GM19328 (cell line): ENCODE data around the gene TSPAN12.
"Not testable (repeated sequence)": the region's sequence is repeated elsewhere in the genome, so short reads cannot be mapped to it uniquely, and the experiment has no call there.

Experiments used
- ATAC-seq: cut with Tn5 transposase; IDR thresholded peaks from one replicate; pipeline ENCODE4 v1.9.1; 2021; ENCODE audit warnings: mild to moderate bottlenecking, moderate library complexity; ENCODE audit not compliant: unreplicated experiment

Gene TSPAN12

GRCh38 chr7:120807390-120807789 lies 50.6 kb downstream of the TSPAN12 start:
- ATAC-seq = no peak

DNA sequence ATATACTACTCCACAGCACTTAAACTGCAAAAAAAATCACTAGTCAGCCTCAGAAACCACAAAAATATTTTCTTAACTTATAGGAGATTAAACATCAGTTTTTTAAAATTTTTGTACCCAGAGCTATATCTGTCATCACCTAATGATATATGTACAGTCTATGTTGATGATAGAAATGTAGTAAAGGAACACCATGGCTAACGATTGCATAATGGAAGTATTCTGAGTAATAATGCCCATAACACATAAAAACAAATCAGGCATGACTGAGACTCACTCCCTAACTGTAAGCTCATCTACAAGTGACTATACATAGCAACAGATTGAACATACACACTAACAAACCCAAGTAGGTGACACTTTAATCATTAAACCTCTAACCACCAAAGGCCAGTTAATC lies 51.3 kb downstream of the TSPAN12 start:
- no peak for ATAC-seq

DNA sequence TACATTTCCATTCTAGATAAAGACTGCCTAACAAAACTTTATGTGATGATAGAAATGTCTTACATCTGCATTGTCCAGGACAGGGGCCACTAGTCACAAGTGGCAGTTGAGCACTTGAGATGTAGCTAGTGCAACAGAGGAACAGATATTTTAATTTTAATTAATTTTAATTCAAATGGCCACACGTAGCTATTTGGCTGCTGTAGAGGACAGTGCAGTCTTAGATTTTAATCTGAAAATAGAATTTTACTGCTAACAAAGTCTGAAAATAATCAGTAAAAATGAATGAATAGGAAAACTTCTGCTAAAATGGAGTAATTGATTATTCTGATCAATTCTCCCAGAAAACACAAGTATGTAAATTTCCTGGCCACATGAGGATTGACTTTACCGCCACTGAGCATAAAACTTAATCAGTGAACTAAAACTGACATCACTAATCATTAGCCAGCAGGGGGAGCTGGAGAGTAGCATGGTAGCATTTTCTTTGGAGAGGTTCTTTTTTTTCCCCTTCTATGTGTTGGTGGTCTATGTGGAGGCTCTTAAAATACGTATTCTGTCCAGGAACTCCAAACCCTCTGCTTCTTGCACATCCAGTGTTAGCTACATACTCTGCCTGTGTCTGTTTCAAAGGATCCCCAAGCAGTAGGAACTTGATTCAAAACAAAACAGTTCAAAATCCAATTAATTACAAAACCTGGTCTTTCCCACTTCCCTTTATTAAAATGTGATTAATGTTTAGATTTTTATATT lies 52.1 kb downstream of the TSPAN12 start:
- no peak for ATAC-seq

DNA sequence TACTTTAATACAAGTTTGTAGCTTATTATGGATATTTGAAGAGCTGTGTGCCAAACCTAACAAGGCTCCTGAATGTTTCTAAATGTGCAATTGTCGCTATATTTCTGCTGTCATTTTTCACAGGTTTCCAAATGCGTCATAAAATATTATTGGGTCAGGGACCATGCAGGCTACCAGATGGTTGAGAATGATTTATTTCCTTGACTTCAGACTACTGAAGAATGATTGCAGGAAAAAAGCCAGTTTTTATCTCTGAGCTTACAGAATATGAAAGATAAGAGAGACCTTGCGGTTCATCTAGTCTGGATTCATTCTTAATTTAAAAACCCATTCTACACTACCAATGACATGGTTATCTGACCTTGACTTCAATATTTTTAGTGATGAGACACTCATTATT lies 55.2 kb downstream of the TSPAN12 start:
- no peak for ATAC-seq

DNA sequence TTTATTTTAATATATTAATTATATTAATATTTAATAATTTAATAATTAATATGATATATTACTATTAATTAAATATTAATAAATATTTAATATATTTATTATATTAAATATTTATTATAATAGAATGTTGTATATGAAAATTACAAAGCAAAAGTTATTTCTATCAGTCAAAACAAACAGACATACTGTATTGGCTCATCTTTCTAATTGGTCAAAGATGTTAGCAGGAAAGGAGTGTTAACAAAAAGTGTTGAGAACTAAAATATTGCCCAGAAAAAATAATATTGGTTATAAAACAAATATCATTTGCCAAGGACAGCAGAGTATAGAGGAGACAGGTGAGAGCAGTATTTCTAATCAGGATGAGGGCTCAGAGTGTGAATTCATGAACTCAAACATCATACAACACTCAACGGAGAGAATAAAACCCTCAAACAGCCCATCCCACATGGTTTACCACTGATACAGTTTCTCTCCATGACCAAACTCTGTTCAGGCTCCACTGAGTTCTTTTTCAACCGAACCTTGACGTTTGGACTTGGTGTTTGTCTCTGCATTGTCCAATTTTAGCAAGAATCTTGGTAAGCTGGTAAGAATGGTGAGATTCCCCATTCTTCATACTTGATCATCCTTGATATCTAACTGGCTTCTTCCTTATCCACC lies 58.0 kb downstream of the TSPAN12 start:
- no peak for ATAC-seq

GRCh38 chr7:120799147-120799546 lies 58.8 kb downstream of the TSPAN12 start:
- ATAC-seq = no peak

DNA sequence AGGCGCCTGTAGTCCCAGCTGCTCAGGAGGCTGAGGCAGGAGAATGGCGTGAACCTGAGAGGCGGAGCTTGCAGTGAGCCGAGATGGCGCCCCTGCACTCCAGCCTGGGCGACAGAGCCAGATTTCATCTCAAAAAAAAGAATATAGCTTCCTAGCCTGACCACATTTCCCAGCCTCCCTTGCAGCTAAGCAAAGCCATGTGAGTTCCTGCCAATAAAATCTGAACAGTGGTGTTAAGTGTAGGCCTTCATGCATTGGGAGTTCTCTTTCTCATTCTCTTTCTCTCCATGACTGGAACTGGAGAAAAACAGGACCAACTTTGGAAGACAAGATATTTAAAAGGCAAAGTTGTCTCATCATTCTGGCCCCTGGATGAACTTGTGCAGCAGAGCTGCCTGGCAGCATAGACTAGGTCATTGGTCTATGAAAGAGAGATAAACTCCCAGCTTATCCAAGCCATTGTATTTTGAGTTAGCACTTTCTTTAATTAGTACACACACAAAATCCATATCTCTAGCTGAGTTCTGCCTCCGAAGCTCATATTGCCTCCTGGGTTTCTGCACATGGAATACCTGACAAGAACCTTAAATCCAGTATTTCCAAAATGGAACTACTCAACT lies 60.8 kb downstream of the TSPAN12 start:
- no peak for ATAC-seq

GRCh38 chr7:120794106-120794729 lies 63.7 kb downstream of the TSPAN12 start:
- no peak for ATAC-seq

- no peak for ATAC-seq
Observed at GRCh38 chr7:120793213-120793936, 64.6 kb downstream of the TSPAN12 start.

DNA sequence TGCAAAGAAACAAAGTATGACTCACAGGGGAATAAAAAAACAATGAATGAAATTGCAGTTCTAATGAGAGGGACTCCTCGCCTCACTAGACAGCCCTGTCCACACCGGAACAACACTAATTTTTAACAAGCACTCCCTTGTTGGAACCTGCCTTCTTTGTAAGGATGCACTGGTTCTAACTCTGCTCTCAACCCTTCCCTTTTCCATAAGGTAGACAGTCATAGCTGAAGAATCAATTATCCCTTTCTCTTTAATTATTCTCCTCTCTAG lies 65.1 kb downstream of the TSPAN12 start:
- ATAC-seq = no peak

- ATAC-seq = peak; percentile 92
Observed at GRCh38 chr7:120792091-120792860, 65.7 kb downstream of the TSPAN12 start.

- no peak for ATAC-seq
Observed at GRCh38 chr7:120785095-120785494, 72.8 kb downstream of the TSPAN12 start.

GRCh38 chr7:120783721-120784120 lies 74.2 kb downstream of the TSPAN12 start:
- no peak for ATAC-seq

DNA sequence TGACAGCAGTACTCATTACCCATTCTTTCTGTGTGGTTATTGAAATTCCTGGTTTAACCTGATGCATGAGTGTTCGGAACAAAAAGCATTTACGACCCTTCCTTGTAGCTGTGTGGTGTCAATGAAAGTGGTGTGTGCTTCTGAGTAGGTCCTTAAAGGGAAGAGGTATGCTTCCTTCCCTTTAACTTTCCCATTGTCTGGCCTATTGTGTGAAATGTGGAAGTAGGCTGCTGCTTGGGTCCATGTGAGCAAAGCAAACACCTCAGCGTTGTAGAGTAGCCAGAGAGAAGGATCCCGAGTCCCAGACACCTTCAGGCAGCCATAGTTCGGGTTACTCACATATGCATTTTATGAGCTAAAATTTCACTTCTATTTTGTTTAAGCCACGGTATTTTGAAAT lies 74.7 kb downstream of the TSPAN12 start:
- no peak for ATAC-seq

GRCh38 chr7:120781924-120782323 lies 76.0 kb downstream of the TSPAN12 start:
- not testable (repeated sequence) for ATAC-seq

- no peak for ATAC-seq
Observed at GRCh38 chr7:120780938-120781337, 77.0 kb downstream of the TSPAN12 start.

DNA sequence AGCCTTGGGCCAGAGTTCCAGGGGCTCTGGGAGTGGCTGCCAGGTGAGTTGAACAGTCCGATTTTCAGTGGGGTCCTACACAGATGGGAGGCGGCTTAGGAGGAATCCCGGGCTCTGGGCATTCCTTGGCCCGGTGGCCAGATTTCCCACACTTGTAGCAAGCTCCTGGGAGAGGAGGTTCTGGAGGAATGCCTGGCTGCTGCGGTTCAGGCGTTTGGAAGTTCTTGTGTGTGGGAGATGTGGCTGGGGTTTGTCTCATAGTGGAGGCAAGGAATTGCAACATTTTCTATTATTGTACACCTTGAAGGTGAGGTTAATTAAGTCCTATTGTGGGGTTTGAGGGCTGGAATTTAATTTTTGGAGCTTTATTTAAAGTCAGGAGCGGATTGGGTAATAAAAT lies 77.5 kb downstream of the TSPAN12 start:
- not testable (repeated sequence) for ATAC-seq

DNA sequence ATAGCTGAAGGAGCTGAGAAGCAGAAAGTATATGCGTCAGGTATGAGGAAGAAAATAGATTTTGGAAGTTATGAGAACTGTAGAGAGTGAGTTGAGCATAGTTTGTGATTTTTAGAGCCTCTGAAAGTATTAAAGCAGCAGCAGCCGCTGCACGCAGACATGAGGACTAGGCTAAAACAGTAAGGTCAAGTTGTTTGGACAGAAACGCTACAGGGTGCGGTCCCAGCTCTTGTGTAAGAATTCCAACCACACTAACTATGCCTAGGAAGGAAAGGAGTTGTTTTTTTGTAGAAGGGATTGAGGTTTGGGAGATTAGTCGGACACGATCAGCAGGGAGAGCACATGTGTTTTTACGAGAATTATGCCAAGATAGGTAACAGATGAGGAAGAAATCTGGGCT lies 78.9 kb downstream of the TSPAN12 start:
- not testable (repeated sequence) for ATAC-seq

- no peak for ATAC-seq
Observed at GRCh38 chr7:120775755-120776154, 82.2 kb downstream of the TSPAN12 start.

GRCh38 chr7:120774481-120774880 lies 83.5 kb downstream of the TSPAN12 start:
- no peak for ATAC-seq
